Daoy (cell line): Measurements from ENCODE around the gene RPP40. TPM values are rescaled to one million over a fixed set of nuclear protein-coding genes. Genes with fewer than 3 reads are reported as not detected.

Experiments used
- DNase-seq: peaks from one replicate; pipeline ENCODE4 v3.0.0-alpha.2; 2015; ENCODE audit warnings: low read depth
- total RNA-seq: library from RNA; depleted of rRNA; stranded (reverse); fragments of >200 nt; shearing (Covaris generic); gene quantifications from 2 replicates; pipeline ENCODE4 v1.2.3, GENCODE V29; 2014

Gene RPP40
- total RNA-seq, 1 experiment from 2014 or later: 81.5 TPM

DNA sequence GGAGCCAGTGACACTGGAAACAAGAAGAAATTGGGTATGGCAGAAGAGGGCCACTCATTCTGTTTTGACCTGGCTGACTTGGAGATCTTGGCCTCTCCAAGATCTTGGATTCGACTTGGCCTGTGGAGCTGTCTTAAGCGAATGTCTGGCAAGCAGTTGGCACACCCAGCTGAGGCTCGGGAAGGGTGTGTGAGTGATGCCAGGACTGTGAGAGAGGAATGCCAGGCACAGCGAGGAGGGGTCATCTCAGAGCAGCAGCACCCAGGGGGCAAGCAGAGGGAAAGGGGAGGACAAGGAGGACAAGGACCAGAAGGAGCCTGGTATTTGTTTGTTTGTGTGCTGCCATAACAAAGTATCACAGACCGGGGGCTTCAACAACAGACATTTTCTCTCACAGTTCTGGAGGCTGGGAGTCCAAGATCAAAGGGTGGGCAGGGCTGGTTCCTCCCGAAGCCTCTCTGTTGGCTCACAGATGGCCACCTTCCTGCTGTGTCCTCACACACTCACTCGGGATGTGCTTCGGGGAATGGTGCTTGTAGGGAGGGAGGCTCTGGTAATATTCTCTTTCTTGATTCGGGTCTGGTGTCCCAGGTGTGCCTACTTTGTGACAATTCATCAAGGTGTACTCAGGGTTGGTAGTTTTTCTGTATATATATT, 33.0 kb downstream of the RPP40 start:
- no peak for DNase-seq

DNA sequence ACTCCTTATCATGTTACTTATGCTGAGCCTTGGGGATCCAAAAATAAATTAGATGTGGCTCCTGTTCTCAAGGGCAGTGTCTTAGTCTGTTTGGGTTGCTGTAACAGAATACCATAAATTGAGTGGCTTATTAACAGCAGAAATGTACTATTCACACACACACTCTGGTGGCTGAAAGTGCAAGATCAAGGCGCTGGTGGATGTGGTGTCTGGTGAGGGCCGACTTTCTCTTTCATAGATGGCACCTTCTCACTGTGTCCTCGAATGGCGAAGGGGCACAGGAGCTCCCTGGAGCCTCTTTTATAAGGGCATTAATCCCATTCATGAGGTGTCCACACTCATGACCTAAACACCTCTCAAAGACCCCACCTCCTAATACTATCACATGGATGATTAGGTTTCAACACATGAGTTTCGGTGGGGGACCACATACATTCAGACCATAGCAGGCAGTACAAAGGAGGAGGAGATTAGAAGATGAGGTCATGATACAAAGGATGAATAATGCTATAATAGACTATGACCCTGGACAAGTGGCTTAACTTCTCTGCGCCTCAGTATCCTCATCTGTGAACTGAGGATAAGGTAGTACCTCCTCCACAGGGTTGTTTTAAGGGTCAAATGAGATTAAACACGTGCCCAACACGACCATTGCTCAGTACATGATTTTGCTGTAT, 34.1 kb downstream of the RPP40 start:
- no peak for DNase-seq

DNA sequence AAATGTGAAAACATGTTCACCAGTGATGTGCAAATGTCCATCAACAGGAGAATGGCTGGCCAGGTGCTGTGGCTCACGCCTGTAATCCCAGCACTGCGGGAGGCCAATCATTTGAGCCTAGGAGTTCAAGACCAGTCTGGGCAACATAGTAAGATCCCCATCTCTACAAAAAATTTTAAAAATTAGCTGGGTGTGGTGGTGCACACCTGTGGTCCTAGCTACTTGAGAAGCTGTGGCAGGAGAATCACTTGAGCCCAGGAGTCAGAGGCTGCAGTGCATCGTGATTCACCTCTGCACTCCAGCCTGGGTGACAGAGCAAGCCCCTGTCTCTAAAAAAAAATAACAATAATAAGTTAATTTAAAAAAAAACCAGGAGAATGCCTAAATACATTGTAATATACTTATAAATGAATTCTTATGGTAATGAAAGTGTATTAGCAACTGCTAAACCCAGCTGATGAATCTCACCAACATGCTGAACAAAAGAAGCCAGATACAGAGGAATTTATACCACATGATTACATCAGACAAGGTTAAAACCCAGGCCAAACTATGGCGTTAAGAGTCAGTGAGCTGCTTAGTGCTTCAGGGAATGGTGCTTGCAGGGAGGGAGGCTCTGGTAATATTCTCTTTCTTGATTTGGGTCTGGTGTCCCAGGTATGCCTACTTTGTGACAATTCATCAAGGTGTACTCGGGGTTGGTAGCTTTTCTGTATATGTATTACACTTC, 36.4 kb downstream of the RPP40 start:
- no peak for DNase-seq

DNA sequence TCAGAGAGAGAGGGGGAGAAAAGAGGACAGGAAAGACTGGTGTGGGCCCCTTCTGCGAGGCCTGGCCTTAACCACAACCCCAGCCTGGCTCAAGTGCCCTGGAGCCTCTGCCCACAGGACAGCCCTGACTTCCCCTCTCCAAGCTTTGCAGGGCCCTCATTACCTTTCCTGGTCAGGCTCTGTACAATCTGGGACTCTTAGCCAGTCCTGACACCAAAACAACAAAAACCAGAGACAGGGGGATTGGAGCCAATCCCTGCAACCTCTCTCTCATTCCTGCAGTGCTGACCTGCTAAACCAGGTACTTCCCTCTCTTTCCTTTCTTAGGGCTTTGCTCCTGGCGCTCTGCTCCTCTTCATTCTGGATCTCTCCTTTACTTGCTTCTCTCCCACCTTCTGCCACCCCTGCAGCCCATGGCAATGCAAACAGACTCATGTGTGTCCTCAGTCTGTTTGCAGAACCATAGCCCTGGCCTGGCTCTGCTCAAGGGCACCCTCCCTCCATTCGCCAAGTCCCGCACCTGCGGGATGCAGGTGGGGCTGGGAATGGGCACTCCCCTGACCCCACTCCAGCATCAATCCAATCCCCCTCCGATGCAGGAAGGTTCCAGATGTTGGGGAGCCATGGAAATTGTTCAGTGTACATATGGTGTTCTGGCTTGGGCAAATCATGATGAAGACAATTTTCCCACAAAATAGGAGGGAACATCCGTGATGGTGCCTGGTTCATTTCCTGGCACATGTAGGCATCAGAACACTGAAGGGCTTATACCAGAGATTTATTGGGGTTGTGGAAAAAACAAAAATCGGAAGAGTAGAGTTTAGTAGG, 38.1 kb downstream of the RPP40 start:
- DNase-seq: no peak

DNA sequence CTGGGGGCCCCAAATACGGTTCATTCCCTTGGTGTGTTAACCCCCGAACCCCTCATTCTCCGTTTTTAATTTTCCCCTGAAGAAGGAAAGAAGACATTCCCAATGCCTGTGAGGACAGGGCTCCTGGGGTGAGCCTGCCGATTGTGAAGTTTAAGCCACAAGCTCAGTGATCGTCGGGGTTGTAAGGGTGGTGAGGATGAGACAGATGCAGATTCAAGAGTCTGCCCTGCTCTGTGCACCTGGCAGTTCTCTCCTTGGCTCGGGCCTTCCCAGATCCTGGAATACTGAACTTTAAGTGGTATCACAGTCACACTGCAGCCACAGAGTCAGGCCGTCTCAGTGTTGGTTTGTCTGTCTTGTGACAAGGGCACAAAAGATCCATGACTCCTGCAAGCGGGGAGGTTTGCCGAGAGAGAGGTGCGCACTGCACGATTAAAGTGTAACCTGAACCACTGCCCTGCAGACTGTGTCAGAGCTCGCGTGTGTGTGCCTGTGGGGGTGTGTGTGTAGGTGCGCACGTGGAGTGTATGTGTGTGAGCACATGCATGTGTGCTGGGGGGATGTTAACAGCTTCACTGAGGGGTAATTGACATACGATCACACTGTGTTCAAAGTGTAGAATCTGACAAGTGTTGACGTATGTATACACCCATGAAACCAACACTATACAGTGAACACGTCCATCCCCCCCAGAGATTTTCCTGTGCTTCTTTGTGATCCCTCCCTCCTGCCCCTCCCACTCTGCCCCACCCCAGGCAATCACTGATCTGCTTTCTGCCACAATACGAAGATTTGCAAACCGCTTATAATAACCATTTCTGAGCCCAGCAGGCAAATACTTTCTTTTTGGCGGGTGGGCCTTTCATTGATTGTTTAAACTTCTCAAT, 38.9 kb downstream of the RPP40 start:
- DNase-seq: no peak

DNA sequence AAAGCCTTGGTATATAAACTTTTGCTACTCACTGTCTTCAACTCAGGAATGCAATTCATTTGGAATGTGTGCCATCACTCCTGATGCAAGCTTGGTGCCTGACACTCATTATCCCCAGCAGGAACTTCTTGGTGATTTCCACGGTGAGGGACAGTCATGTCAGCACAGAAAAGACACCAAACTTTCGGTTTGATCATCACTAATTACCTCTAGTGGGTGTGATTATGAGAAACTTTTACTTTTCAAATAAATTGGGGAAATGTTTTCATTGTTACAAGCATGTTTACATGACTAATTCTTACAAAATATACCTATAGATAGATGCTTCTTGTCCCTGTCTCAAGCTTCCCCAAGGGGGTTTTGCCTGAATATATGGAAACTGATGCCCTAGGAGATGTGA, 40.9 kb downstream of the RPP40 start:
- no peak for DNase-seq

DNA sequence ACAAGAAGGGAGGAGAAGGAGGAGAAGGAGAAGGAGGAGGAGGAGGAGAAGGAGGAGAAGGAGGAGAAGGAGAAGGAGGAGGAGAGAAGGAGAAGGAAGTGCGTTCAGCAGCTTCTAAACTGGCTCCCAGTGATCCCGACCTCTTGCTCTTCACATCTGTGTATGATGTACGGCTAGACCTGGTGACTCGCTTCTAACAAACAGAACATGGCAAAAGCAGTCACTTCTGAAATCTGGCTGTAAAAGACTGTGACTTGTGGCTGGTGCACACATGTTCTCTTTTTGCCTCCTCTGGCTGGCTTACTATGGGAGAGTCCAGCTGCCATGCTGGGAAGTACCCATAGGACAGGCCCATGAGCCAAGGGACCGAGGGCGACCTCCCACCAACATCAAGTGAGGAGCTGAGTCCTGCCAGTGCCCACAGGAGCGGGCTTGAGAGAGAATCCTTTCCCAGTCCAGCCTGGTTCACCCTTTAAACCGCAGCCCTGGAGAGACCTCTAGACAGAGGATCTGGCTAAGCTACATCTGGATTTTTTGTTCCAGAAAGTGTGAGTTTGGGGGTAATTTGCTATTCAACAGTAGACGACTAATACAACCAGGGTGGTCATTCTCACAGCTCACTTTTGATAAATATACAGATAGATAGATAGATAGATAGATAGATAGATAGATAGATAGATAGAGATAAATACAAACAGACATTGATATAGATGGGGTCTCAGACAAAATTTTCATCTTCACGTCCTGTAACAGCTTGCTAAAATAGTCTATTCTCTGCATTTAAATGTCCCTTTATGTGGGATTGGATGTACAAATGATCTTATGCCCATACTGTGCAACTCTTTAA, 42.3 kb downstream of the RPP40 start:
- DNase-seq: no peak

DNA sequence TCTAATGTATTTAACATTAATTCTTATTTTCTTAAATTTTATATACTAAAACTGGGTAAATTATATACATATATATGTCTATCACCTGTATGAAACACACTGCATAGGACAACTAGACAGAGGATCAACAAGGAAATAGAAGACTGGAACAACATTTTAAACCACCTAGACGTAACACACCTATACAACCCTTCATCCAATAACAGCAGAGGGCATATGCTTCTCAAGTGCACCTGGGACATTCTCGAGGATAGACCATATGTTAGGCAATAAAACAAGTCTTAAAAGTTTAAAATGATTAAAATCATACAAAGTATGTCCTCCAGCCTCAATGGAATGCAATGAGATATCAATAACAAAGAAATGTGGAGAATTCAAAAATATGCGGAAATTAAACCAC, 45.2 kb downstream of the RPP40 start:
- no peak for DNase-seq

DNA sequence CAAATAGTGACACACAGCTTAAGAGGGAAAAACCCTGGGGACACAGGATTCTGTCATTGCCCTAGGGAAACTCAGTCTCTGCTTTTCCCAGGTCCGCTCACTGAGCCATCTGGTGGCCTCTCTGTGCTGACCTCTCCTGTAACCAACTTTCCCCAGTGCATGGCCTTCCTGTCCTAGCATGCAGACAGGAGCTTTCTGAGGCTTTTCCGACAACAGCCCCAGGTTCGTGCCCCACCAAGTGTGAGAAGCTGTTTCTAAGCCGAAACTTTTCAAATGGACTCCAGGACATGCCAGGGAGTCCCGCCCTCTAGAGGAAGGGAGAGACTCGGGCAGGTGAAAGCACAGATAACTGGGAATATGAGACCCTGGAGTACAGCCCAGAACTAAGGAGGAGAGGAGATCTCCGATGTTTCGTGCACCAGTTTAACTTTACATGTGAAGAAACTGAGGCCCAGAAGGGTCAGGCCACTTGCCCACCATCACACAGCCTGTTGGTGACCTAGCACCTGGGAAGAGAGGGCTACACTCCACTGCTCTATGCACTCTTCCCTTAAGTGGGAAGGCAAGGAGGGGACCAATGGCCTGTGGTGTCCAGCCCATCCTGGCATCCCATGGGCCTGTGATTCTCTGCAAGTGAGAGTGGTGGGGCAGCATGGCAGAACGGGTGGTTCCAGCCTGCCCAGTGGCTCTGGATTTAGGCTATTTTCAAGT, 46.2 kb downstream of the RPP40 start:
- no peak for DNase-seq

DNA sequence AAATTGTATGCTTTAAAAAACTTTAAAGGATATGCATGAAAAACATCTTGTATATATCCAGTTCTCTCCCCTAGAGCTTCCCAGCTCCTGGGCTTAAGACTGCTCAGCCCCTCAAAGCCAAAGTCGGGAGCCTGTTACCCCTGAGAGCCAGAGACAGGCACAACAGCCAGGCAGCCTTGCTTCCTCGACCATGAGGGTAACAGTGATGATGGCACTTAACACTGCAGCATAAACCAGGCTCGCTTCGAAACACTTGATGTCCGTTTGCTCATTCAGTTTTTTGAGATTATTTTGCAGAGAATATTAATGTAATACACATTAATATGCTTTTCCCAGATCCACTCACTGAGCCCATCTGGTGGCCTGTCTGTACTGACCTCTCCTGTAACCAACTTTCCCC, 47.2 kb downstream of the RPP40 start:
- DNase-seq: no peak

DNA sequence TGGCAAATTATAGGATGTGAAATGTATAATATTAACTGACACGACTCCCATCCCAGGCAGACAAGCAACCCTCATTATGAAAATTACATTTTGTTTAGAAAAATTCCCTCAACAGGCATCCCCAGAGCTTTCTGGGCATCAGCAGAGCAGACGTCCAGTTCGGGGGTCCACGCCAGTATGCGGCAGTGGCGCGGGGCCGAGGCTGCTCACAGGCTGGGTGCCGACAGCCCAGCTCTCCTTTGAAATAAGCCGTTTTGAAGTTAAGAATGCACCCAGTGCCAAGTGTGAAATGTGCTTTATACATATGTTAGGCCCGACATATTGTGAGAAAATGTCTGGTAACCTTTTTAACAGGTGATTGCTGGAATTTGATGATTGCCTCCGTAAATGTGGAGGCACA, 50.4 kb downstream of the RPP40 start:
- no peak for DNase-seq

DNA sequence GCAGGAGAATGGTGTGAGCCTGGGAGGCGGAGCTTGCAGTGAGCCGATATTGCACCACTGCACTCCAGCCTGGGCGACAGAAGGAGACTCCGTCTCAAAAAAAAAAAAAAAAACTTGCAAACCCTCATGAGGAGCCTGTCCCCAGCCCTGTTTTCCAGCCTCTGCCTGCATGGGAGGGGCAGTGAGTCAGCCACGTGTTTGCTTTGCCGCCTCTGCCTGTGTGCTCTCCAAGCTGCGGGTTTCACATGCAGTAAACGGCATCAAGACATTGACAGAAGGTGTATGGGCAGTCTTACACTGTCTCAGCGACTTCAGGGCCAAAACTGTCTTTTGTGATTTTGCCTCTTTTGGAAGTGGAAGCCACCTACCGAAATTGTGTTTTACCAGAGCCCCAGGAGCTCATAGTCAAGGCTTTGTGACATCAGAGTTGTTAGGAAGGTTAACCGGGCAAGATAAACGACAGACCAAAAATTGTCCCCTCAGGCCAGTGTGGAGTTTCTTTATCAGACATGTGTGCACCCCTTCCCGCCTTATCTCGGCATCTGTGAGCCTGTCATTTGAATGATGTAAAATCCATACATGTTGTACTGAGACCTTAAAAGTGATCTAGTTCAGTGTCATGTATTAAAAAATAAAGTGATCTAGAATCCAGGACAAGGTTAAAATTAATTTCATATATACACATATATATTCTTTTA, 52.9 kb downstream of the RPP40 start:
- peak; percentile 31 for DNase-seq

DNA sequence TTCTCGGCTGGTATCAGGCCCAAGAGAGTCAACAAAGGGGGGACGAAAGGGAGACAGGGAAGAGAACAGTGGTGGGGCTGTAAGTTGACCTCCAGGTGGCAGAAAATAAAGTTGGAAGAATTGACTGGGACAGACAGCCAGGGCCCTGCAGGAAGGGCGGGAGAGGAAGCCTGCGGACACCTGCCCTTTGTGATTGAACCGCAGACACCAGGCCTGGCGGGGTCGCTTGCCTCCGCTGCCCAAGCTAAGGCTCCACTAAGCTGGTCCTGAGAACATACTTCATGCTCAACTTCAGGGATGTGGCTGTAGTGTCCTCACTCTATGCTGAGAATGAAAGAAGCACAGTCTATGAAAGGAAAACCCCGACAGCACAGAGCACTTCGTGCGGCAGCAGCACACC, 53.8 kb downstream of the RPP40 start:
- no peak for DNase-seq

DNA sequence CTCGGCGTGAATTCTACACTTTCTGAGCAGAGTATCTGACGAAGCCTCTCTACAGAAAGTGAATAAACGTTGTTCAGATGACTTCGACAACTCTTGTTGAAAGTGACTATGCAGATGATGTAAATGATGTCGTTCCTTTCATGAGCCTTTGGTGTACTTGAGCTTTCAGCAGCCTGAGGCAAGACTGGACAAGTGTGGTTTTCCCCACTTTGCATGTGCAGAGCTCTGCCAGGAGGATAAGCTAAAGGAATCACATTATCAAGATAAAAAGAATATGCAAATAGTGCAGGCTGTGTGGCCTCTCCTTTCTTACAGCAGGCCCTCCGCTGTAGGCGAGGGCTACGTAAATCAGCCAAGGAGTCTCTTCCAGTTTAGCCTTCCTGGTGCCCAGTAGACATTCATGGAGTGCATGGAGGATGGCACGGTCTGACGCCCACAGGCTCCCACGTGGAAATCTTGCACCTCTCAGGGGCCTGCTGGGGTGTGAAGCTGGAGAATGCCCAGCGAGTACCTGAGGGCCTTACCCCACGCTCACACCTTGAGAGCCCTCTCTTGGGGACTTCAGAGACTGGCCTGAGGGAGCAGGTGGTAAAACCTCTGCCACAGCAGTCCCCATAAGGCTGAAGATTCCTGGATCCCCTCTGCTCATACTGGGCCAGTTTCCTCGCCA, 54.9 kb downstream of the RPP40 start:
- DNase-seq: no peak

DNA sequence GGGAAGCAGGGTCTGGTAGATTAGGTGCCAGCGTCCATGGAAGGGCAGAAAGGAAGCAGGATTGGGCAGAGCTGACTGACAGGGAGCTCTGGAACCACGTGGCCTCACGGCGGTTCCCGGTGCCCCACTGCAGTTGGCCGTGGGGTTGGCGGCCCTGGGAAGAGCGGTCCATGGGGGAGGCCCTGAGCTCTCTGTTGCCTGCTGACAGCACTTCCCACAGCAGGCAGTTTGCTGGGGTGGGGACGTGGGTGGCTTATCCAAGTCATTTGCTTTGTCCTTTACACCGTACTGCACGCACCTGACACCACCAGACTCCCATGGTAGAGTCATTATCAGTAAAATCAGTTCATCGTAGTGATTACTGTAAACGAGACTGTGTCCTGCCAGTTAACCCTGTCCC, 56.1 kb downstream of the RPP40 start:
- no peak for DNase-seq

DNA sequence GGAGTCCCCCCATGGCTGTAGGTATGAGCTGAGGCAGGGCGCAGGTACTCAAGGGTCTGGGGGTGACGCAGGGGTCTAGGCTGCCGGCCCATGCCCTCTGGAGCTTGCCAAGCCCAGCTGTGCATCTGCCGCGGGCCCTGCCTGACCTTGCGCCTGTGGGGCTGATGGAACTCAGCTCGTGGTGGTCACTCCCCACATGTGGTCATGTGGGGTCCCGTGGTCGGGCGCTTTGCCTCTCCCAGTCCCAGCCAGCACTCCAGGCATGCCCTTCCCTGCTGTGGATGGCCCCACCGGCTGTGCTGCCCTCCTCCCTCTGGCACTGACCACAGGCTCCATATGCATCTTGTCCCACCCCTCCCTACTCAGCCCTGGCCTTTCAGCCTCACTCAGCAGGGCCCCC, 57.3 kb downstream of the RPP40 start:
- no peak for DNase-seq
